ENCODE measurements around the gene BCAN.

Gene BCAN

GRCh38 chr1:156662800-156663055 lies 20.8 kb downstream of the BCAN start:
- no peak for DNase-seq (ENCODE audit: low spot score)

- DNase-seq (ENCODE audit: low spot score), result no peak
Observed at GRCh38 chr1:156663178-156663577, 21.3 kb downstream of the BCAN start.

GRCh38 chr1:156664046-156664766 lies 22.3 kb downstream of the BCAN start:
- no peak for DNase-seq (ENCODE audit: low spot score)

GRCh38 chr1:156664767-156665411 lies 23.0 kb downstream of the BCAN start:
- no peak for DNase-seq (ENCODE audit: low spot score)

GRCh38 chr1:156665539-156665938 lies 23.6 kb downstream of the BCAN start:
- DNase-seq (ENCODE audit: low spot score), result no peak

- DNase-seq (ENCODE audit: low spot score), result no peak
Observed at GRCh38 chr1:156666862-156667609, 25.1 kb downstream of the BCAN start.

GRCh38 chr1:156667610-156667967 lies 25.7 kb downstream of the BCAN start:
- no peak for DNase-seq (ENCODE audit: low spot score)

GRCh38 chr1:156667968-156668709 lies 26.2 kb downstream of the BCAN start:
- no peak for DNase-seq (ENCODE audit: low spot score)

GRCh38 chr1:156668801-156669637 lies 27.1 kb downstream of the BCAN start:
- DNase-seq (ENCODE audit: low spot score), result no peak

GRCh38 chr1:156669794-156670193 lies 27.9 kb downstream of the BCAN start:
- no peak for DNase-seq (ENCODE audit: low spot score)

- no peak for DNase-seq (ENCODE audit: low spot score)
Observed at GRCh38 chr1:156670359-156670758, 28.4 kb downstream of the BCAN start.

- DNase-seq (ENCODE audit: low spot score), result no peak
Observed at GRCh38 chr1:156670791-156671190, 28.9 kb downstream of the BCAN start.

GRCh38 chr1:156671804-156672203 lies 29.9 kb downstream of the BCAN start:
- DNase-seq (ENCODE audit: low spot score), result no peak

GRCh38 chr1:156673387-156674121 lies 31.6 kb downstream of the BCAN start:
- DNase-seq (ENCODE audit: low spot score), result no peak

GRCh38 chr1:156675210-156676113 lies 33.5 kb downstream of the BCAN start:
- DNase-seq (ENCODE audit: low spot score), result no peak

GRCh38 chr1:156676114-156676819 lies 34.4 kb downstream of the BCAN start:
- no peak for DNase-seq (ENCODE audit: low spot score)

GRCh38 chr1:156676820-156677615 lies 35.1 kb downstream of the BCAN start, which contains the start of gene NES:
TSS of gene NES (minus strand) at chr1:156677407. CDS start at chr1:156677264, 143 bp downstream.
- DNase-seq (ENCODE audit: low spot score), result no peak

Measured in CD4-positive, alpha-beta T cell treated with Interleukin-6 at 100 ng/mL for 8 hours (primary cell).